GM18502 (cell line): Measurements from ENCODE around the gene RPTOR.

Experiments used
- ATAC-seq: cut with Tn5 transposase; IDR thresholded peaks from one replicate; pipeline ENCODE4 v1.9.1; 2021; ENCODE audit warnings: mild to moderate bottlenecking; ENCODE audit not compliant: unreplicated experiment, poor library complexity

Gene RPTOR

GRCh38 chr17:80970044-80970761 is 425.6 kb downstream of the RPTOR start:
- no peak for ATAC-seq

GRCh38 chr17:80970762-80971703 is 426.4 kb downstream of the RPTOR start:
- no peak for ATAC-seq

- no peak for ATAC-seq
Observed at GRCh38 chr17:80971704-80972304, 427.2 kb downstream of the RPTOR start.

GRCh38 chr17:80976701-80977100 is 432.1 kb downstream of the RPTOR start:
- no peak for ATAC-seq

- ATAC-seq: no peak
Observed at GRCh38 chr17:80977172-80977571, 432.5 kb downstream of the RPTOR start.

GRCh38 chr17:80978499-80979497 is 434.2 kb downstream of the RPTOR start:
- ATAC-seq: no peak

GRCh38 chr17:80979547-80980378 is 435.1 kb downstream of the RPTOR start:
- no peak for ATAC-seq

GRCh38 chr17:80980397-80981061 is 435.9 kb downstream of the RPTOR start:
- ATAC-seq: no peak

GRCh38 chr17:80981062-80981902 is 436.6 kb downstream of the RPTOR start:
- no peak for ATAC-seq

GRCh38 chr17:80981929-80982425 is 437.3 kb downstream of the RPTOR start:
- no peak for ATAC-seq

- ATAC-seq: no peak
Observed at GRCh38 chr17:80982426-80982974, 437.9 kb downstream of the RPTOR start.

GRCh38 chr17:80983545-80983944 is 438.9 kb downstream of the RPTOR start:
- no peak for ATAC-seq

- ATAC-seq: no peak
Observed at GRCh38 chr17:80984749-80985148, 440.1 kb downstream of the RPTOR start.

- no peak for ATAC-seq
Observed at GRCh38 chr17:80986046-80986445, 441.4 kb downstream of the RPTOR start.

GRCh38 chr17:80986816-80987475 is 442.3 kb downstream of the RPTOR start:
- no peak for ATAC-seq

GRCh38 chr17:80987941-80988461 is 443.4 kb downstream of the RPTOR start:
- no peak for ATAC-seq
